AG04449 (cell line): Measurements from ENCODE around the gene NMU.
"Not testable (repeated sequence)": the region's sequence is repeated elsewhere in the genome, so short reads cannot be mapped to it uniquely, and the experiment has no call there.

ENCODE experiments used
- CTCF ChIA-PET: fragments of 350-600 bp; formaldehyde crosslinking; extraction: SDS; loops from one replicate; lab custom pipeline; 2021; ENCODE audit warnings: antibody characterized with exemption; lab: Yijun Ruan, JAX
- POLR2A ChIA-PET: fragments of 400-600, 350-600 bp; formaldehyde crosslinking; extraction: SDS; loops from one replicate; lab custom pipeline; 2020; ENCODE audit warnings: antibody characterized with exemption, inconsistent platforms; lab: Yijun Ruan, JAX
- DNase-seq: peaks from one replicate; pipeline ENCODE4 v3.0.0-alpha.2; 2010; ENCODE audit warnings: low read depth, low spot score
- H3K4me3 ChIP-seq: 2 replicates; pipeline ENCODE4 v1.5.1; 2011; ENCODE audit warnings: low read depth, mild to moderate bottlenecking, control low read depth, low read length
- CTCF ChIP-seq: IDR thresholded peaks from one replicate; pipeline ENCODE4 v1.5.1; 2011; ENCODE audit warnings: mild to moderate bottlenecking, moderate library complexity, low read length, control low read depth, inconsistent platforms; ENCODE audit not compliant: insufficient read depth; ENCODE audit errors: missing control alignments

The NMU gene

GRCh38 chr4:55608591-55608990, 27.5 kb downstream of the NMU start:
- ChIA-PET CTCF (interaction anchor here (0.6 kb wide), 1 partner anchor 16 kb away, joined by 3 read pairs; no protein-coding TSS in a partner anchor), POLR2A (no interaction called here)
- no peak for DNase-seq
- TF ChIP-seq CTCF = no peak
- no peak overlapping the region for H3K4me3 ChIP-seq

DNA sequence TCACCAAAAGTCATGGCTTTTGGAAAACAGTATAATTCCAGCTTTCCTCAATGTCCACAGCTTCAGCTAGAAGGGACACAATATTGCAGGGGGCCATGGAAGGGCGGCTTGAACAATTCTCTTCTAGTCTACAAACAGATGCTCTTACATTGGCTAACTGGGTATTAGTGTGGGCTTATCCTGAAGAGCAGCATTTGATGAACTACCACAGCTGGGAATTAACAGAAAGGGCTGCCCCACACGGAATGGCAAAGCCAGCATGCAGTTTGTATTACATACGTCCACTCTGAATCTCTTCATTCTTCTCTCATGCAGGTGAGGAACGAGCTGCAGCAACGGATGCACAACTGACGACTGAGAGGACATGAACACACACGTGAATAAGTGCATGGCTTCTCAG, 31.1 kb downstream of the NMU start:
- ChIA-PET CTCF (no interaction called here), POLR2A (interaction anchor here (0.6 kb wide), 1 partner anchor 1715 kb away, joined by 3 read pairs; no protein-coding TSS in a partner anchor)
- no peak for DNase-seq

GRCh38 chr4:55600640-55601039, 35.5 kb downstream of the NMU start:
- H3K4me3 ChIP-seq = no peak overlapping the region
- ChIA-PET POLR2A (no interaction called here), CTCF (no interaction called here)
- no peak for TF ChIP-seq CTCF
- no peak for DNase-seq

More for the DNA sequence above, 31.1 kb downstream of the NMU start:
- no peak overlapping the region for H3K4me3 ChIP-seq
- TF ChIP-seq CTCF = no peak

DNA sequence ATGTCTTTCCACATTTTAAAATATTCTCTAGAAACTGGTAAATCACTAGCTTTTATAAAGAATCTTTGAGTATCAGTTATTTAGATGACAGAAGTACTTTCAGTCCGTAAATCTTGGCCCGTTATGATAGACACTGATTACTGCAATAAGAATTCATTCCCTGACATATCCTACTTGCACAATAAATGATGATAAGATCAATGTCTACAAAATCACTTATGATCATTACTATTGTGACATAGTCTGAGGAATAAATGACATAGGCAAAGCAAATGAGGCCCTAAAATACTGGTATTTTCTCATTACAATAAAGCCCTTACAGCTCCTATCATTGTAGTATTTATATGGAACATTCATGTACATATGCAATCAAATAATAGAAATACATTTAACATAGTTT, 37.5 kb downstream of the NMU start:
- POLR2A ChIA-PET = no interaction called here
- no peak for TF ChIP-seq CTCF
- no peak overlapping the region for H3K4me3 ChIP-seq
- CTCF ChIA-PET = no interaction called here
- DNase-seq = no peak

DNA sequence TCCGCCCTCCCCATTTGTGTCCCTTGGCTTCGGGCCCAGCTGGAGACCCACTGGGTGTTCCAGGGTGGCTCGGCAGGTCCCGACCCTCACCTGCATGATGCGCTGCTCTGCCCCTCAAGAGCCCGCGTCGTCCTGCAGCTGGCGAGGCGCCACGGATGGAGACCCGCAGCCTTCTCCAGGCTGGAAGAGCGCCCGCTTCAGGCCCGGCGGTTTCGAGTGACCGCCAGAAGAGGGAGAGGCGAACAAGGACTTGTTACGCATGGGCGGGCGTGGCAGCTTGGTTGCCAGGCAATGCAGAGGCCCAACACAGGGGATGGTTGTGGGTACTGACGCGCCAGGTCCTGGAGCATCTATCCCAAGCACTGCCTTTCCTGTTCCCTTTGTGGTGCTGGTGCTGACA, 44.1 kb downstream of the NMU start, which contains the start of gene PDCL2:
TSS of gene PDCL2 (minus strand) at position 232 of the 400 bp plus-strand sequence. CDS start at position 96, 136 bp downstream.
- ChIA-PET CTCF (no interaction called here), POLR2A (no interaction called here)
- no peak within 1 kb of the TSS for H3K4me3 ChIP-seq
- DNase-seq = no peak
- no peak for TF ChIP-seq CTCF

GRCh38 chr4:55588160-55588559, 47.9 kb downstream of the NMU start:
- CTCF ChIA-PET = no interaction called here
- POLR2A ChIA-PET = no interaction called here
- H3K4me3 ChIP-seq = no peak overlapping the region
- TF ChIP-seq CTCF = no peak
- DNase-seq = no peak

- POLR2A ChIA-PET, H3K4me3 ChIP-seq, CTCF ChIA-PET, DNase-seq: not testable (repeated sequence)
These were observed 53.3 kb downstream of the NMU start for GRCh38 chr4:55582773-55583172.
